Neural cell (in vitro differentiated cells): ENCODE data around the gene CCNI. TPM values are rescaled to one million over a fixed set of nuclear protein-coding genes. Genes with fewer than 3 reads are reported as not detected.
"Not testable (repeated sequence)": the region's sequence is repeated elsewhere in the genome, so short reads cannot be mapped to it uniquely, and the experiment has no call there.

Experiments used
- H2AFZ ChIP-seq: fragments of 200-600, 300-800 bp; sonication (generic), shearing (Covaris generic); 2 replicates; pipeline ENCODE4 v1.6.0; 2014; ENCODE audit warnings: low read depth, mild to moderate bottlenecking, antibody characterized with exemption, low read length, moderate library complexity
- H3F3A ChIP-seq: fragments of 200-600 bp; shearing (Covaris generic); 2 replicates; pipeline ENCODE4 v1.6.1; 2016; ENCODE audit warnings: mild to moderate bottlenecking, moderate library complexity, mixed read lengths, antibody characterized with exemption, low read length; ENCODE audit not compliant: insufficient read depth, poor library complexity, severe bottlenecking
- H3K27ac ChIP-seq: fragments of 200-600, 300-800 bp; sonication (generic), shearing (Covaris generic); 2 replicates; pipeline ENCODE4 v1.5.1; 2014; ENCODE audit warnings: mild to moderate bottlenecking, low read length, moderate library complexity
- H3K27me3 ChIP-seq: fragments of 300-800, 200-600 bp; sonication (generic), shearing (Covaris generic); 2 replicates; pipeline ENCODE4 v1.6.0; 2014; ENCODE audit warnings: mild to moderate bottlenecking, low read depth, low read length, moderate library complexity; ENCODE audit not compliant: insufficient read depth
- H3K36me3 ChIP-seq: fragments of 300-800, 200-600 bp; sonication (generic), shearing (Covaris generic); 2 replicates; pipeline ENCODE4 v1.5.1; 2014; ENCODE audit warnings: mild to moderate bottlenecking, antibody characterized with exemption, low read length, moderate library complexity; ENCODE audit not compliant: insufficient read depth
- H3K4me2 ChIP-seq: fragments of 300-800, 200-600 bp; sonication (generic), shearing (Covaris generic); 2 replicates; pipeline ENCODE4 v1.6.0; 2014; ENCODE audit warnings: mild to moderate bottlenecking, low read length
- H3K4me3 ChIP-seq: fragments of 300-800, 200-600 bp; sonication (generic), shearing (Covaris generic); 2 replicates; pipeline ENCODE4 v1.5.1; 2014; ENCODE audit warnings: mild to moderate bottlenecking, low read length, moderate library complexity
- H3K79me2 ChIP-seq: fragments of 200-600 bp; shearing (Covaris generic); replicated peaks from 2 replicates; pipeline ENCODE4 v1.6.0; 2014; ENCODE audit warnings: mild to moderate bottlenecking, low read length, moderate library complexity; ENCODE audit not compliant: insufficient read depth
- H3K9ac ChIP-seq: fragments of 300-800, 200-600 bp; sonication (generic), shearing (Covaris generic); 2 replicates; pipeline ENCODE4 v1.6.1; 2016; ENCODE audit warnings: mild to moderate bottlenecking, low read length, mixed read lengths
- H3K9me2 ChIP-seq: fragments of 200-600 bp; shearing (Covaris generic); 2 replicates; pipeline ENCODE4 v1.6.1; 2016; ENCODE audit warnings: mild to moderate bottlenecking, low read length, mixed read lengths; ENCODE audit not compliant: insufficient read depth
- H3K9me3 ChIP-seq: fragments of 200-600, 300-800 bp; sonication (generic), shearing (Covaris generic); 2 replicates; pipeline ENCODE4 v1.6.1; 2016; ENCODE audit warnings: mild to moderate bottlenecking, mixed run types, low read length, moderate library complexity, mixed read lengths
- H4K20me1 ChIP-seq: fragments of 200-600 bp; shearing (Covaris generic); 2 replicates; pipeline ENCODE4 v1.6.1; 2016; ENCODE audit warnings: mild to moderate bottlenecking, mixed run types; ENCODE audit not compliant: insufficient read depth
- CTCF ChIP-seq: fragments of 450-650 bp; IDR thresholded peaks from 2 replicates; pipeline ENCODE4 v1.5.1; 2014; ENCODE audit warnings: antibody characterized with exemption, mild to moderate bottlenecking, moderate library complexity; ENCODE audit not compliant: poor library complexity, severe bottlenecking
- EP300 ChIP-seq: fragments of 450-650 bp; conservative IDR thresholded peaks from 2 replicates; pipeline ENCODE4 v1.6.1; 2014; ENCODE audit warnings: antibody characterized with exemption, mild to moderate bottlenecking, moderate library complexity; ENCODE audit not compliant: poor library complexity, severe bottlenecking
- EZH2 ChIP-seq: fragments of 200-600, 300-800 bp; shearing (Covaris generic), sonication (generic); IDR thresholded peaks from 2 replicates; pipeline ENCODE4 v1.6.1; 2014; ENCODE audit warnings: antibody characterized with exemption, low read length, borderline replicate concordance, mild to moderate bottlenecking; ENCODE audit not compliant: insufficient read depth, poor library complexity, severe bottlenecking
- MXI1 ChIP-seq: fragments of 450-650 bp; conservative IDR thresholded peaks from 2 replicates; pipeline ENCODE4 v1.6.1; 2014; ENCODE audit warnings: antibody characterized with exemption, mild to moderate bottlenecking; ENCODE audit not compliant: poor library complexity, severe bottlenecking
- POLR2AphosphoS5 ChIP-seq: IDR thresholded peaks from 2 replicates; pipeline ENCODE4 v1.6.1; 2012
- RAD21 ChIP-seq: fragments of 450-650 bp; conservative IDR thresholded peaks from 2 replicates; pipeline ENCODE4 v1.6.1; 2014; ENCODE audit warnings: antibody characterized with exemption, mild to moderate bottlenecking, moderate library complexity
- REST ChIP-seq: IDR thresholded peaks from 2 replicates; pipeline ENCODE4 v1.6.1; 2012; ENCODE audit warnings: borderline replicate concordance
- SMC3 ChIP-seq: fragments of 450-650 bp; conservative IDR thresholded peaks from 2 replicates; pipeline ENCODE4 v1.6.1; 2014; ENCODE audit warnings: antibody characterized with exemption, mild to moderate bottlenecking, moderate library complexity; ENCODE audit not compliant: poor library complexity
- TAF1 ChIP-seq: IDR thresholded peaks from 2 replicates; pipeline ENCODE4 v1.6.1; 2012; ENCODE audit warnings: low read depth
- polyA plus RNA-seq: library from polyadenylated mRNA; depleted of rRNA; stranded (reverse); fragments of >200 nt; gene quantifications from 2 replicates; pipeline ENCODE4 v1.2.3, GENCODE V29; 2014

The CCNI gene
- polyA plus RNA-seq, 1 donor from 2014 or later: 129 TPM

DNA sequence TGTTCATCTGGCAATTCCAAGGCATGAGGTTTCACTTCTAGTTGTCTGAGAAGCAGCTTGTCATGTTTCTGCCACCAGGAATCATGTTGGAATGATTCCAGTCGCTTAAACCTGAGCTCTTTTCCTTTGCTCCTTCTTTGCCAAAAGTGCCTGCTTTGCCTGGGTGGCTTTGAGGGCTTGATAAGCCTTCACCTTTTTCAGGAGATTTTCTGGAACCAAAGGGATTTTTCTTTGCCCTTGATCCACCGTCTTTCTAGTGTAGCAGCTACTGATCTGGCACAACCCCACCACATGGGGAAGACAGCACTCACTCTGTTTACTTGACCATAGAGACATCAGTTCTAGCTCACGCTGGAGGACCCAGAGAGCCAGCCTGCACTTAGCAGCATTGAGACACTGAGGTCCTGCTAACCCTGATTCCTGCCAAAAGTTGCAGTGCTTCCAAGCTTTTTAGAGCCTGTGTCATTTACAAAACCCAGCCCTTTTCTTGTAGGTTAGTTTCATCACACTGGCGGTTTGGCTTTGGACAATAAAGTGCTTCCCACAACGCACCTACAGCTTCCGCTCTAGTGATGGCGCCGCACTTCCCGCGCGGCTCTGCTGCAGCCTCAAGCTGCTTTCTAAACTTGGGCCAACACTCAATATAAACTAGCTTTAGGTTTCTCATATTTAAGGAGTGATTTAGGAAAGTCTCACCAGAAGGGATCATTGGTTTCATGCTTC, 7.3 kb upstream of the CCNI start:
- Histone ChIP-seq H3K27me3 (no peaks in the 10 kb centered on the region), H3K4me2 (no peak overlapping the region), H3K79me2 (peaks cover 14% of the 10 kb centered on the region), H3F3A (no peaks in the 10 kb centered on the region), H3K9me2 (no peaks in the 10 kb centered on the region), H3K9ac (no peak overlapping the region), H2AFZ (no peak overlapping the region), H3K9me3 (no peaks in the 10 kb centered on the region), H3K4me3 (no peak overlapping the region), H3K27ac (no peak overlapping the region), H3K36me3 (no peaks in the 10 kb centered on the region), H4K20me1 (no peaks in the 10 kb centered on the region)
- no peak for TF ChIP-seq SMC3
- no peak for TF ChIP-seq MXI1
- TF ChIP-seq CTCF: no peak
- TF ChIP-seq EP300: no peak
- TF ChIP-seq RAD21: no peak

- H3K4me3 ChIP-seq, H3K4me2 ChIP-seq, H3F3A ChIP-seq, H4K20me1 ChIP-seq, H2AFZ ChIP-seq, H3K9ac ChIP-seq, H3K27ac ChIP-seq, H3K36me3 ChIP-seq, H3K27me3 ChIP-seq, H3K9me2 ChIP-seq, H3K9me3 ChIP-seq: not testable (repeated sequence)
- peaks cover 29% of the 10 kb centered on the region for H3K79me2 ChIP-seq
Measured at GRCh38 chr4:77080806-77081205, 5.0 kb upstream of the CCNI start.

DNA sequence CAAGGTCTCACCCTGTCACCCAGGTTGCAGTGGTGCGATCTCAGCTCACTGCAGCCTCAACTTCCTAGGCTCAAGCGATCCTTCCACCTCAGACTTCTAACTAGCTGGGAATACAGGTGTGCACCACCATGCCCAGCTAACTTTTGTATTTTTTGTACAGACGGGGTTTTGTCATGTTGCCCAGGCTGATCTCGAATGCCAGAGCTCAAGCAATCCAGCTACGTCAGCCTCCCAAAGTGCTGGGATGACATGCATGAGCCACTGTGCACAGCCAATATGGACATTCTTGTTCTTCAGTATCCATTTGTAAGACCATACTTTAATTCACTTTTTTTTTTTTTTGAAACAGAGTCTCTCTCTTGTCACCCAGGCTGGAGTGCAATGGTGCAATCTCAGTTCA, 3.5 kb upstream of the CCNI start:
- Histone ChIP-seq H3K79me2 (peaks cover 40% of the 10 kb centered on the region), H3K9me2 (no peaks in the 10 kb centered on the region), H3F3A (no peaks in the 10 kb centered on the region), H3K27me3 (no peaks in the 10 kb centered on the region), H3K36me3 (no peaks in the 10 kb centered on the region), H3K27ac (no peak overlapping the region), H3K9ac (no peak overlapping the region), H3K4me3 (peak overlapping the region; percentile 82), H3K4me2 (no peak overlapping the region), H3K9me3 (no peaks in the 10 kb centered on the region), H2AFZ (no peak overlapping the region), H4K20me1 (no peaks in the 10 kb centered on the region)
- TF ChIP-seq RAD21: no peak
- TF ChIP-seq CTCF: no peak
- TF ChIP-seq POLR2AphosphoS5: no peak
- TF ChIP-seq EZH2: no peak
- no peak for TF ChIP-seq TAF1
- TF ChIP-seq MXI1: no peak
- TF ChIP-seq EP300: no peak
- no peak for TF ChIP-seq REST
- TF ChIP-seq SMC3: no peak
